Stimulated activated naive CD4-positive, alpha-beta T cell (primary cell): Measurements from ENCODE around the gene LDLRAD4.

Experiments
- DNase-seq, 6 experiments: peaks; one replicate each; lab custom pipeline; 2025; lab: John Stamatoyannopoulos, UW

Gene LDLRAD4

GRCh38 chr18:13447621-13448334 is 229.2 kb downstream of the LDLRAD4 start:
- no peak for DNase-seq

- DNase-seq = no peak
Observed at GRCh38 chr18:13448335-13448795, 229.8 kb downstream of the LDLRAD4 start.

DNA sequence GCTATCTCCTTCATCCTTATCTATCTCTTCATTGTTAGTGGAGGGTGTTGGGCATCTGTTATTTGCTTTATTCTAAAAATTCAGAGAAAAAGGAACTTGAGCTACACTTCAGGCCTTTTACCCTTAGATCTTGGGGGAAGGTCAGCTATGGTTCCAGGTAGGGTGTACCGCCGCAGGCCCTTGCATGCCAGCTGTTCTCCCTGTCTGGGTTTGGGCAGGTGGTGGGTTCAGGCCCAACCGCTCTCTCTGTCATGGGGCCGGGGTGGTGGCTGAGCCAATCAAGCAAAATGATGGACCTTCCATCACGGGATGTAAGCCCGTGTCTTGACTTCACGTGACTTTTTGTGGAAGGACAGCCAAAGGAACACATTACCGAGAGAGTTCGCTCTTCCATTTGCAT is 231.1 kb downstream of the LDLRAD4 start:
- no peak for DNase-seq

- DNase-seq = no peak
Observed at GRCh38 chr18:13450289-13451212, 232.0 kb downstream of the LDLRAD4 start.

- no peak for DNase-seq
Observed at GRCh38 chr18:13451213-13451540, 232.6 kb downstream of the LDLRAD4 start.

GRCh38 chr18:13451661-13452387 is 233.3 kb downstream of the LDLRAD4 start:
- no peak for DNase-seq

DNA sequence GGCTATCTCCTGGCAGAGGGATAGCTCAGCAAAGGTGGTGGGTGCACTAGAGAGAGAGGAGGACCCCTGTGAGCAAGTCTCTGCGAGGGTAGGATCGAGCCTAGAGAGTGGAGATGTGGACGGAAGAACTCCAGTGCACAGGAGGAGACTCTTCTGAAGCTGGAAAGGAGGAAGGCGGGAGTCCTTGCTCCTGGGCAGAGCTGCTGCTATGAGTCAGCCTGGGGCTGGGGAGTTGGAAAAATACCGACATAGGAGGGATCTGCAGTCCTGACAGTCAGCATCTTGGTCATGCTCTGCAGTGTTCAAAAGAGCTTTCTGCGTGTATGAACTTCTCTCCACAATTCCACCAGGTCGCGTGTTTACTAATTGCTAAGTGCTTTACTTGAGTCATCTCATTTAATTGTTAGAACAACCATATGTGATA is 233.8 kb downstream of the LDLRAD4 start:
- no peak for DNase-seq

DNA sequence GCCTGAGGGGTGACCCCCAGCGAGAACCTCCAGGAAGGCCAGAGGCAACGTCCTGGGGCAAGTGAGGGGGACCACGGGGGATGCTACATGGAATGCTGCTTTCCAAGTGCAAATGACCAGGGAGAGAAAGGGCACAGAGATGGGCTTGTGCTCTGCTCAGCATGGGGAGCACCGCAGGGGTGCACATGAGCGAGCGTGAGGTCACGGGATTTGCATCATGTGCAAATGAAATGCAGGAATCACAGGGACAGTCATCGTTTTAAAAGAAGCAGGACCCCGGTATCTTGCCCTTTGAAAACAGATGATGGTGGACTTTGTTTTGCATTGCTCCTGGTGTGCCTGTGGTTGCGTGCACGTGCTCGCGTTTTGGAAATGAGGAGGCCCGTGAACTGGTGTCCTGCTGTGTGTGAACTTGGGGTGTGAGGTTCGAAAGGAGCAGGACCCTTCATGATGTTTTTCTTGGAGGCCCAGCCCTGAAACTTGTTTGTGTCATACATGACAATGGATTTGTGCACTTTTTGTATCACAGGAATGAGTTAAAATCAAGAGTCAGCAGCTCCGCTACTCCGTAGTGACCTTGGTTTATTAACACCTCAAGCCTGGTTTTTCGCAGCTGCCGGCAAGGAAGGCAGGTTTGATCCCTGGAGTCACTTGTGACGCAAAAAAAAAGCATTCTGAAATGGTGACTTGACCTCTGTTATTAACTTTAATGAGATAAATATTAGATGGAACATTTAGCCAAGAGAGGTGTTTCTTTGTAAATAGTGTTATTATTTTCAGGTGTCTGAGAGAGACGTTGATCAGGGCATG is 234.5 kb downstream of the LDLRAD4 start:
- no peak for DNase-seq

DNA sequence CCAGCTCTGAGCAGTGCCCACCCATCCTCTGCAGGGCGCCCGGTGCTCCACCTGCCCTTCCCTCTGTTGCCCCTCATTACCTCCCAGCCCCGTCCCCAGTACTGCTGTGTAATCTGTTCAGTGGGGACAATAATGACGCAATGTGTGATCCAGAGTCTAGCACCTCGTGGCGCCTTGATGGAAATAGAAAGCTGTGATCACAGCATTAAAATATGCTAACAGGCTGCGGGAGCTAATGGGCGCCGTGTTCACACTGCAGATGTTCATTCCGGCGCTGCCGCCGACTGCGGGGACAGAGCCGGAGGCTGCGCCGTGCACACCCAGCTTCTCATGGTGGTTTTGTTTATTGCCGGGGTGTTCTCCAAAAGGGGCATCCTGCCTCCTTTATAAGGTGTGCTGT is 235.2 kb downstream of the LDLRAD4 start:
- no peak for DNase-seq

DNA sequence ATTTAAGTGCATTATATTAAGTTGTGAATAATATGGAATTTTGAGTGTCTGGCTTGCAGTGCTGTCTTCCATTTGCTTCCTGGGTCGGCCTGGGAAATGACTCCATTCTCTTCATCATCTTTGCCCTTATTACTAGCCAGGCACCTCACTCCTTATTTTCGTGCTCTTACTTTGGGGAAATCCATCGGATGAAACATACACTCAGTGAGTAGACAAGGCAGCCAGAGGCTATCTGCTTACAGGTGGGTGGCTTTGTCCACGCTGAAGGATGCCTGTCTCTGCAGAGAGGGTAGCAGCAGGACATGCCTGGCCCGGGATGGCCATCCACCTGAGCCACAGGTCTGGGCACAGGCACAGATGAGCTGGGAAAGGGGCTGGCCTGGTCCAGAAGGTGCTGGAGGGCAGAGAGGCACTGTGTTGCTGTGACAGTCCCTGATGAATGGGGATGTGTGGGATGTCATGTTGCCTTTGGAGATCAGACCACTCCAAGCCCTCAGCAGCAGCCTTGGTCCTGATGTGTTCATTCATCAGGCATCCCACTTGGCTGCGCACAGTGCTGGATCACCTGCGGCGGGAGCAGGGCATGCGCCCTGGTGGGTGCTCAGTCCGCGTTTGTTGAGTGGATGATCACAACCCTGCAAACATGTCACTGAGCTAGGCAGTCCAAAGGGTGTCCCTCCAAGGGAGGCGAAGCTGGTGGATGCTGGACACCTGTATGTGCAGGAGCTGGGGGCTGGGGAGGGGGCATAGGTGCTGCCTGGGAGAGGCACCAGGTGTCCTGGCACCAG is 236.0 kb downstream of the LDLRAD4 start:
- no peak for DNase-seq

- no peak for DNase-seq
Observed at GRCh38 chr18:13455471-13455870, 236.9 kb downstream of the LDLRAD4 start.

DNA sequence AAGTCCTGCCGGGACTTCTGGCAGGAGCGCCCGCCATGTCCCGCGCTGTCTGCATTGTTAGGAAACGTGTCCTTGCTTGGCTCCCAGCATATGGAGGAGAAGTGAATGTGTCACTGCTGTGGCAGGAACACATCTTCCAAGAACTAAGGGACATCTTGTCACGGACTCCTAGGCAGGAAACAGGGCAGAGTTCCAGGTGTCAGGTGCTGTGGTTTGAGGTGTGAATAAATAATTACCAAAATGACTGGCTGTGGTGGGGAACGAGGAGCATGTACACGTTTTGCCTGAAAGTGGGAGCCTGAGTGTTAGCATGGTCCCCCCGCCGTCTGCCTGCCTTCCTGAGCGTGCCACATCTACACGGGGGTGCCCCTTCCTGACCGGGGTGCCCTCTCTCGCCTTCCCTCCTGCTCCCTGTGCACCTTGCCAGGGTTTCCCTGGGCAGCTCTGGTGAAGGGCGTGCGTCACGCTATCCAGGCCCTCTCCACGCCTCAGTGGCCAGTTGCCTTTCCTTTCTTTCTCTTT is 237.5 kb downstream of the LDLRAD4 start:
- no peak for DNase-seq

GRCh38 chr18:13456736-13457271 is 238.2 kb downstream of the LDLRAD4 start:
- no peak for DNase-seq

DNA sequence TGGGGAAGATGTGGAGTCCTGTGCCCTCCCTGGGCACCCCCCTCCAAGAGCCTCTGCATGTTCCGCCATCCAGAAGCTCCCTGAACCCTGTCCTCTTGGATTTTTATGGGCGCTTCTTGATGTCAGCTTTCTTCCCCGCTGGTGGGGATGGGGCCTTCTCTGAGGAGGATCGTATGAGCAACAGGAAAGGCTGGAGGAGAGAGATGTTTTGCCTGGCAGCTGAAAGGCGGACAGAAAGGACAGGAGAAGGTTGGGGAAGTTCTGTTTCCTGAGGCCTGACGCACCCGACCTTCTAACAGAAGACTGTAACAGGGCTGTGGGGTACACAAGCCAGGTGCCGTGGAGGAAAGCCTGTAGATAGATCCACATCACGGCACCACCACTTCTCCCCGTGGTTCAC is 238.8 kb downstream of the LDLRAD4 start:
- DNase-seq = no peak

DNA sequence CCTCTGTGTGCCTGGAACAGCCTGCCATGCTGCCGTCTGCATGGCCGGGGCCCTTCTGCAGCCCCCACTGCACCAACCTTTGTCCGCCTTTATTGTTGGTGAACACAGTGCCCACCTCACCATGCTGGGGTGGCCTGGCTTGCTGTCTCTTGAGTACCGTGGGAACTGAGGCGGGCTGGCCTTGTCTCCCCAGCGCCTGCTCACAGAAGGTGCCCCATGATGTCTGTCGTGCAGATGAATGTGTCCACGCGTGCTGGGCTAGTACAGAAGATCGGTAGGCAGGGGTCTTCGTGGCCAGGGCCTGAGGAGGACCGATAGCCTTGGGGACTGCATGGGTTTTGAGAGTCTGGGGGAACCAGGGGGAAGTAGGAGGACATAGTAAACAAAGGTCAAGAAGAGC is 242.4 kb downstream of the LDLRAD4 start:
- DNase-seq = no peak

- DNase-seq = no peak
Observed at GRCh38 chr18:13461469-13461868, 242.9 kb downstream of the LDLRAD4 start.

GRCh38 chr18:13461936-13462335 is 243.4 kb downstream of the LDLRAD4 start:
- DNase-seq = no peak

DNA sequence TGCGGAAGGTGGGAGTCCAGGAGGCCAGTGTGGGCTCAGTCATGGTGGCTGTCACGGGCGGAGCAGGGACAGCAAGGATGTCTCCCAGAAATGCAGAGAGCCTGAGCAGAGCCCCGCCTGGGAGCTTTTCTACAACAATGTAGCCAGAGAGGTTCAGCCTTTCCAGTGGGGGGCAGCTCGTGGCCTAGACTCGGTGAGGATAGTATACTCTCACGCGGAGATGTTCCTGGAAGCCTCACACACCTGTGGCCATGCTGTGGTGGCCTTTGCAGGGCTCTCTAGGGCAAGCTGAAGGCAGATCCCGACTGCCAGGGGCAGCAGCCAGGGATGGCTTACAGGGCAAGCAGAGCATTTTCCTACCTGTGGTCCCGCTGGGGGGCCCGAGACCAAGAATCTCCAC is 244.1 kb downstream of the LDLRAD4 start:
- DNase-seq = no peak

- DNase-seq = no peak
Observed at GRCh38 chr18:13463526-13464210, 245.1 kb downstream of the LDLRAD4 start.
